Spleen (tissue), 11 donors: ENCODE data around the gene KDM4B. TPM values are rescaled to one million over a fixed set of nuclear protein-coding genes. Genes with fewer than 3 reads are reported as not detected.

Source experiments
- DNase-seq: peaks from one replicate; pipeline ENCODE4 v3.0.0-alpha.2; 2020
- H3K27ac ChIP-seq, 8 donors: fragments of 200-600 bp; sonication (generic) in 7 of 8; 1 replicate in 4 of 8; 2 replicates in 4 of 8; pipeline versions ENCODE4 v1.5.0 to v1.8.0; 2016 to 2021; ENCODE audit warnings: inconsistent platforms in 4 of 8, mild to moderate bottlenecking in 4 of 8, moderate library complexity in 1 of 8
- H3K27me3 ChIP-seq, 7 donors: fragments of 200-600 bp; sonication (generic) in 6 of 7; replicated peaks in 1 of 7; 1 replicate in 4 of 7; 2 replicates in 3 of 7; pipeline versions ENCODE4 v1.5.0 to v1.8.0; 2016 to 2021; ENCODE audit warnings: inconsistent platforms in 3 of 7, mild to moderate bottlenecking in 1 of 7
- H3K36me3 ChIP-seq, 6 donors: fragments of 200-600 bp; sonication (generic) in 5 of 6; 1 replicate in 4 of 6; 2 replicates in 2 of 6; pipeline versions ENCODE4 v1.5.0 to v1.8.0; 2016 to 2021; ENCODE audit warnings: inconsistent platforms in 2 of 6
- H3K4me1 ChIP-seq, 6 donors: fragments of 200-600 bp; sonication (generic) in 5 of 6; 1 replicate in 3 of 6; 2 replicates in 3 of 6; pipeline versions ENCODE4 v1.5.0 to v1.8.0; 2016 to 2021; ENCODE audit warnings: inconsistent platforms in 3 of 6
- H3K4me3 ChIP-seq, 8 donors: fragments of 200-600 bp; sonication (generic) in 7 of 8; 1 replicate in 4 of 8; 2 replicates in 4 of 8; pipeline versions ENCODE4 v1.5.0 to v1.8.0; 2016 to 2021; ENCODE audit warnings: inconsistent platforms in 4 of 8, mild to moderate bottlenecking in 4 of 8, moderate library complexity in 2 of 8
- H3K9me3 ChIP-seq, 8 donors: fragments of 200-600 bp; sonication (generic) in 7 of 8; 1 replicate in 4 of 8; 2 replicates in 4 of 8; pipeline versions ENCODE4 v1.5.0 to v1.8.0; 2016 to 2021; ENCODE audit warnings: inconsistent platforms in 4 of 8
- POLR2A ChIP-seq, 3 donors: fragments of 450-650 bp; IDR thresholded peaks; one replicate each; pipeline ENCODE4 v1.5.1; 2017; ENCODE audit warnings: antibody characterized with exemption in 3 of 3, mild to moderate bottlenecking in 1 of 3
- POLR2AphosphoS5 ChIP-seq, 3 donors: sonication (generic); formaldehyde crosslinking; IDR thresholded peaks; one replicate each; pipeline ENCODE4 v1.5.1; 2017; ENCODE audit warnings: antibody characterized with exemption in 3 of 3
- WGBS, 5 donors: extraction: QIAGEN DNeasy Blood & Tissue Kit in 3 of 5; methylation state at CpG; one replicate each; pipeline versions ENCODE4 v1.1.5 to v1.1.7; 2013 to 2018; 5-methylcytosine and 5-hydroxymethylcytosine counted together
- intact Hi-C: fragments of 100-400 bp; cut with DNase I; formaldehyde crosslinking; loops from one replicate; pipeline ENCODE4 v1.15.0; 2023; ENCODE audit warnings: low total_unique reads
- polyA plus RNA-seq, 3 donors: library from polyadenylated mRNA; stranded (reverse); fragments of 200-250 nt; gene quantifications; one replicate each; pipeline ENCODE4 v1.2.1, GENCODE V29; 2013
- total RNA-seq, 7 donors: library from RNA; depleted of rRNA in 3 of 7; stranded (reverse); fragments of >200 nt in 3 of 7; fragmentation: NEBNext Ultra II Directional in 4 of 7; extraction: Animal tissue kit (Norgen Biotek cat#: 25700) in 4 of 7; gene quantifications; one replicate each; pipeline versions ENCODE4 v1.1.0 to v1.2.1, GENCODE V29; 2016 to 2021
- TF ChIP-seq, protein P1 (sequence below), 11 experiments: fragments of 200-600 bp in 7 of 11; fragments of 450-650 bp in 4 of 11; sonication (generic) in 4 of 11; IDR thresholded peaks in 8 of 11; conservative IDR thresholded peaks in 3 of 11; 1 replicate in 7 of 11; 2 replicates in 4 of 11; pipeline versions ENCODE4 v1.4.0 to v1.8.0; 2016 to 2021; ENCODE audit warnings: antibody characterized with exemption in 11 of 11, inconsistent platforms in 4 of 11, mild to moderate bottlenecking in 1 of 11
- donor health status: healthy with polysubstance abuse.
- donor health status: DM: no; HTN: no; CAD: no; lungs with moderate emphysema.
- donor health status: DM: no; HTN: no; CAD: no.
- donor health status: Bipolar disorder and iron deficiency.
- donor health status: healthy.
- donor health status: DM: no; HTN: no; CAD: no.
- donor health status: DM: yes; HTN: yes; CAD: no.

The KDM4B gene
- total and polyA plus RNA-seq, 10 donors, result 18.3 to 80.5 (median 52.4) TPM

DNA sequence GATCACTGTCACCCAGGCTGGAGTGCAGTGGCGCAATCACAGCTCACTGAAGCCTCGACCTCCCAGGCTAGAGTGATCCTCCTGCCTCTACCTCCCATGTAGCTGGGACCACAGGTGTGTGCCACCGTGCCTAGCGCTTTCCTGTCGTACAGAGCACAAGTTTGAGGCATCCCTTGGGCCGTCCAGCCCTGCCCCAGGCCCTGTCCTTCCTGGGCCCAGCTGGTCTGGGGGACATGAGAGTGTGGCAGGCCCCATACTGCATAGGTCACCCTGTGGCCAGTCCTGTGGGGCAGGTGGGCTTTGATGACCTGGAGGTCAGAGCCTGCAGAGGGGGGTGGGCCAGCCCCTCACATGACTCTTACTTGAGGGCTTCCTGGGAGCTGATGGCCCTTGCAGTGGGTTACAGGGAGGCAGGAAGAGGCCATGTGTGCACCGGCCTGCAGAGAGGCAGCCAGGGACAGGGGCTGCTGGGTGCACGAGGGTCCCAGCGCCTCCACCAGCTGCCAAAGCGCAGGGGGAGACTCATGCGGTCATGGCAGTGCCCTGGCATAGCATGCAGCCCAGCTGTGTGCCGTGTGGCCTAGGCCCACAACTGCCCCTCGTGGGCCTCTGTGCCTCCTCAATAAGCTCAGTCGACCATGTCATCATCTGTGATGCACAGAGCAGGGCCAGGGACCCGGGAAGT lies 61.4 kb downstream of the KDM4B start:
- H3K36me3 ChIP-seq, result peaks cover 0 to 31% (median 18%) of the 10 kb centered on the region in 6 donors
- H3K27ac ChIP-seq, result peak overlapping the region in 2 of 8 donors; percentile 7 to 48
- WGBS, 5 donors, result 81 to 92% (median 86%) methylated on average over 10 to 15 of the region's 15 CpGs
- peaks cover 7 to 80% (median 41%) of the 10 kb centered on the region in 6 donors for H3K4me1 ChIP-seq
- TF ChIP-seq POLR2AphosphoS5 (IDR thresholded peaks at IDR 0.05), result no peak
- TF ChIP-seq, protein P1, sequence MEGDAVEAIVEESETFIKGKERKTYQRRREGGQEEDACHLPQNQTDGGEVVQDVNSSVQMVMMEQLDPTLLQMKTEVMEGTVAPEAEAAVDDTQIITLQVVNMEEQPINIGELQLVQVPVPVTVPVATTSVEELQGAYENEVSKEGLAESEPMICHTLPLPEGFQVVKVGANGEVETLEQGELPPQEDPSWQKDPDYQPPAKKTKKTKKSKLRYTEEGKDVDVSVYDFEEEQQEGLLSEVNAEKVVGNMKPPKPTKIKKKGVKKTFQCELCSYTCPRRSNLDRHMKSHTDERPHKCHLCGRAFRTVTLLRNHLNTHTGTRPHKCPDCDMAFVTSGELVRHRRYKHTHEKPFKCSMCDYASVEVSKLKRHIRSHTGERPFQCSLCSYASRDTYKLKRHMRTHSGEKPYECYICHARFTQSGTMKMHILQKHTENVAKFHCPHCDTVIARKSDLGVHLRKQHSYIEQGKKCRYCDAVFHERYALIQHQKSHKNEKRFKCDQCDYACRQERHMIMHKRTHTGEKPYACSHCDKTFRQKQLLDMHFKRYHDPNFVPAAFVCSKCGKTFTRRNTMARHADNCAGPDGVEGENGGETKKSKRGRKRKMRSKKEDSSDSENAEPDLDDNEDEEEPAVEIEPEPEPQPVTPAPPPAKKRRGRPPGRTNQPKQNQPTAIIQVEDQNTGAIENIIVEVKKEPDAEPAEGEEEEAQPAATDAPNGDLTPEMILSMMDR (IDR thresholded peaks at IDR 0.05 in 8 of 11, conservative IDR thresholded peaks at IDR 0.05 in 3 of 11), result no peak
- TF ChIP-seq POLR2A (IDR thresholded peaks at IDR 0.05), result no peak
- no peaks in the 10 kb centered on the region for H3K27me3 ChIP-seq
- H3K9me3 ChIP-seq, result no peaks in the 10 kb centered on the region
- DNase-seq, result peak; percentile 66
- no peak overlapping the region for H3K4me3 ChIP-seq
- intact Hi-C loops, result loop anchor here (5.0 kb wide), 2 partner anchors 158 to 218 kb away; no protein-coding TSS in a partner anchor

DNA sequence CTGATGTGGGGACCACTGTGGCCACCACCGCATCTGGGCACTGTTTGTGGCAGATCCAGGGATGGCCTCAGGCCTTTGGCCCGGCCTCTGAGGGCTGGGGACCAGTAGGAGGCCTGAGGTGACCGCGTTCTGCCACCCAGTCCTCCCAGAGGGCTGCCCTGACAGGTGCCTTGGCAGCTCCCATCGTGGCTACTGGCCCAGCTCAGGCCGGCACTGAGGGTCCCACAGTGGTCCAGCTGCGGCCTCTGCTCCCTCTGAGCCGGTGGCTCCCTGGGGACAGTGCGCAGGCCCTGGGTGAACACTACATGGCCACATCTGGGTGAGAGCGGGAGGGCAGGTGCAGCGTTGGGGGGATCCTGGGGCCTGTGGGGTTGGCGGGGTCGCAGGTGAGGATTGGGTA lies 61.9 kb downstream of the KDM4B start:
- H3K4me1 ChIP-seq, result peaks cover 7 to 83% (median 44%) of the 10 kb centered on the region in 6 donors
- 86 to 100% (median 96%) methylated on average over 5 to 13 of the region's 13 CpGs for WGBS, 5 donors
- no peak overlapping the region for H3K4me3 ChIP-seq
- TF ChIP-seq, protein P1 (IDR thresholded peaks at IDR 0.05 in 8 of 11, conservative IDR thresholded peaks at IDR 0.05 in 3 of 11), result no peak
- TF ChIP-seq POLR2A (IDR thresholded peaks at IDR 0.05), result no peak
- no peak for TF ChIP-seq POLR2AphosphoS5 (IDR thresholded peaks at IDR 0.05)
- peaks cover 0 to 36% (median 18%) of the 10 kb centered on the region in 6 donors for H3K36me3 ChIP-seq
- no peaks in the 10 kb centered on the region for H3K27me3 ChIP-seq
- intact Hi-C loops, result loop anchor here (5.0 kb wide), 2 partner anchors 159 to 219 kb away; no protein-coding TSS in a partner anchor
- H3K27ac ChIP-seq, result peak overlapping the region in 2 of 8 donors; percentile 7 to 48
- no peaks in the 10 kb centered on the region for H3K9me3 ChIP-seq
- peak; percentile 74 for DNase-seq

DNA sequence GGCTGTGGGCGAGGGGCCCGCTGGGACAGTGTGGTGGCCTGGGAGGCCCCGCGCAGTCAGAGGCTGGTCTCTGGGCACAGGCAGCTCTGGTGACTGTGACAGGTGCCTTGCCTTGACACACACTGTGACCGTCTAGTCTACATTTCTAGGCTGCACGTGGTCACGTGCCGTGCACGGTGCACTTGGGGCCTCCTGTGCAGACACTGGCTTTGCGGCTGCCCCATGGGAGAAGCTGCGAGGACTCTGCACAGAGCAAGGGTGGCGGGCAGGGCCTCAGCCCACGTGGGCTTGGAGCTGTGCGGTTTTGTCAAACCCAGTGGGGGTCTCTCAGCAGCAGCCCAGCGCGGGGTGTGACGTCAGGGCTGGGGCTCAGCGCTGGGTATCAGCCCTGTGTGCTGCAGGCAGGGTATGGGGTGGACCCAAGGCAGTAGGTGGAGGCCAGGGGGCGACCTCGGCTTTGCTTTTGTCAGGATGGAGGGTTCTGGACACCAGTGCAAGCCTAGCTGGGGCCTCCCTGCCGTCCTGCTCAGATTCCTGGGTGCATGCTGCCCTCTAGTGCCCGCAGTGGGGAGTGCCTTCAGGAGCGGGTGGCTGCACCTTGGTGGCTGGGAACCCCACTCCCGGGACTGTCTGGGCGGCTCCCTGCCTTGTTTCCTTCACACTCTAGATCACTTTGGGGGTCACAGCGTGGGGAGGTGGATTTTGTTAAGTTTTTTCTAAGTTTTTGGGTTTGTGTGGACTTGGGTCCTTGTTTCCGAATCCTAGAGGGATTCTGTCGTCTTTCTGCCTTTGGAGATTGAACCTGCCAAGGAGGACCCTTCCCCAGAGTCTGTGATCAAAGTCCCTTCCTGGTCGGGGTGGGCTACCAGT lies 62.6 kb downstream of the KDM4B start:
- DNase-seq, result peak; percentile 94
- Histone ChIP-seq H3K9me3 (no peaks in the 10 kb centered on the region), H3K27ac (peak overlapping the region in 3 of 8 donors; percentile 11 to 48 (median 44)), H3K27me3 (no peaks in the 10 kb centered on the region), H3K36me3 (peaks cover 0 to 41% (median 18%) of the 10 kb centered on the region in 6 donors), H3K4me3 (no peak overlapping the region), H3K4me1 (peaks cover 8 to 85% (median 48%) of the 10 kb centered on the region in 6 donors)
- intact Hi-C loops, result loop anchor here (5.0 kb wide), 2 partner anchors 159 to 219 kb away; no protein-coding TSS in a partner anchor
- WGBS, 5 donors, result 48 to 61% (median 58%) methylated on average over 18 to 29 of the region's 29 CpGs
- TF ChIP-seq POLR2A (IDR thresholded peaks at IDR 0.05), result no peak
- TF ChIP-seq POLR2AphosphoS5 (IDR thresholded peaks at IDR 0.05), result peak; percentile 20 to 64 (median 47)
- TF ChIP-seq, protein P1 (IDR thresholded peaks at IDR 0.05 in 8 of 11, conservative IDR thresholded peaks at IDR 0.05 in 3 of 11), result peak; percentile 88 to 99 (median 96)
